HG03135 (cell line): ENCODE measurements around the gene CLASRP.
"Not testable (repeated sequence)": the region's sequence is repeated elsewhere in the genome, so short reads cannot be mapped to it uniquely, and the experiment has no call there.

Source experiments
- ATAC-seq: cut with Tn5 transposase; IDR thresholded peaks from one replicate; pipeline ENCODE4 v1.9.1; 2021; ENCODE audit warnings: mild to moderate bottlenecking, moderate library complexity; ENCODE audit not compliant: unreplicated experiment

Gene CLASRP

GRCh38 chr19:45101806-45102205, 63.0 kb downstream of the CLASRP start:
- no peak for ATAC-seq

DNA sequence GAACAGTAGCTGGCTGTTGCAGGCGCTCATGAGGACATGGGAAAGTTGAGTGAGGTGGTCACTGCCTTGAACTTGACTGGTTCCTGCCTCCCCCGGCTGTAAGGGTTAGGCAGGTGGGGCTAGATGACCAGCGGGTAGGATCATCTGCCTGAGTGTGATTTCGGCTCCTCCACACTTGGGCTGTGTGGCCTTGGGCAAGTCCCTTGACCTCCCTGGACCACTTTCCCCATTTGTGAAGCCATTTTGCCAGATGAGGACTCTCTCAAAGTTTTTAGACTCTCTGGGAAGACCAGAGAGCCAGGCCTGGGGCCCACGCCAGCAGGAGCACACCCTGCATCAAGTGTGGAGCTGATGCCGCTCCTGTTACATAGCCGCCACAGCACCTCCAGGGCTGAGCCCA, 63.6 kb downstream of the CLASRP start:
- ATAC-seq: no peak

DNA sequence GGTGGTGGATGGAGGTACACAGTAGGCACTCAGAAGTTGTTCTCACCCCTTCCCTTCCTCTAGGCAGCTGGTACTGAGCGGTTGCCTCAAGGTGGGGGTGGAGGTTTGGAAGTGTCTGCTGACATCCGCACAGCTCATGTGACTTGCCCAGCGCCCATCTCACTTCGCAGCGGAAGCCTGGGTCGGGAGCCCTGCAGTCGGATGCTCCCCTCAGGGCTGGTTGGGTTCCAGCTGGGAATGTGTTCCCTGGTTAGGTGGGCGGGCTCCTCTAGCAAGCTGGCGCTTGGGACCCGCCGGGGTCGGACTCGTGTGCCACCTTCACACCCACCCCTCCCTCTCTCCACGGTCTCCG, 64.3 kb downstream of the CLASRP start:
- no peak for ATAC-seq

DNA sequence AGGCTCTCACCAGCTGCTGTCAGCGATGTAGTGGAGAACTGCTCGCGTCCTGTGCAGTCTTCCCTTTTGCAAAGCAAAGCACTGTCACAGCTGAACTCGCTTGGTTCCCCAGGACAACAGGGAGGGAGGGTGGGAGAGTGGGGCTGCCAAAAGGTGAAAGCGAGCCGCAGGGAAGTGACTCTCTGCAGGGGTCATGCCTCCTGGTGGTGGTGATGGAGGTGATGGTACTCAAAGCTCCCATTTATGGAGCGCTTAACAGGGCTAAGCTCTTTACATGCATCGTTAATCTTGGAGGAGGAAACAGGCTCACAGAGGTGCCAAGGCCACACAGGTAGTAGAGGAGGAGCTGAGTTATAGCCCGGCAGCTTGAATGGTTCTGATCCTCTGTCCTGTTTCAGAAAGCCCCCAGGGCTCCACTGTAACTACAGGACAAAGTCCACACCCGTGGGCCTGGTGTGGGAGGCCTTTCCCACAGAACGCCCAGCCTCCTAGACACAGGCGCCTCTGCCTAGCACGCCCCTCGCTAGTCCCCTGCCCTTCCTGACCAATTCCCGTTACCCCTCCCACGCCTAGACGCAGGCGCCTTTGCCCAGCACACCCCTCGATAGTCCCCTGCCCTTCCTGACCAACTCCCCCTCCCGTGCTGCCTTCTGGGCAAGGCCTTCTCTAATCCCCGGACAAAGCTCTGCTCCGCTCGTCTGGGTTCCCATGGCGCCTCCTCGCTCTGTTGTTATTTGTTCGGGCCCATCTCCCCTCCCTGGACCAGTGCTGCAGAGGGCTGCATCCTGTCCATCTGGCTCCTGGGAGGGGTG, 64.9 kb downstream of the CLASRP start:
- ATAC-seq: no peak

GRCh38 chr19:45104658-45105349, 66.0 kb downstream of the CLASRP start:
- no peak for ATAC-seq

DNA sequence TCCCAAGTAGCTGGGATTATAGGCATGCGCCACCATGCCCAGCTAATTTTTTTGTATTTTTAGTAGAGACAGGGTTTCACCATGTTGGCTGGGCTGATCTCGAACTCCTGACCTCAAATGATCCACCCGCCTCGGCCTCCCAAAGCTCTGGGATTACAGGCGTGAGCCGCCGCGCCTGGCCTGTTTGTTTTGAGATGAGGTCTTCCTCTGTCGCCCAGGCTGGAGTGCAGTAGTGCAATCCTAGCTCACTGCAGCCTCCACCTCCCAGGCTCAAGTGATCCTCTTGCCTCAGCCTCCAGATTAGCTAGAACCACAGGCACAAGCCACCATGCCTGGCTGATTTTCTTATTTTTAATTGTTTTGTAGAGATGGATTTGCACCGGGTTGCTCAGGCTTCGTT, 67.5 kb downstream of the CLASRP start:
- ATAC-seq: not testable (repeated sequence)

DNA sequence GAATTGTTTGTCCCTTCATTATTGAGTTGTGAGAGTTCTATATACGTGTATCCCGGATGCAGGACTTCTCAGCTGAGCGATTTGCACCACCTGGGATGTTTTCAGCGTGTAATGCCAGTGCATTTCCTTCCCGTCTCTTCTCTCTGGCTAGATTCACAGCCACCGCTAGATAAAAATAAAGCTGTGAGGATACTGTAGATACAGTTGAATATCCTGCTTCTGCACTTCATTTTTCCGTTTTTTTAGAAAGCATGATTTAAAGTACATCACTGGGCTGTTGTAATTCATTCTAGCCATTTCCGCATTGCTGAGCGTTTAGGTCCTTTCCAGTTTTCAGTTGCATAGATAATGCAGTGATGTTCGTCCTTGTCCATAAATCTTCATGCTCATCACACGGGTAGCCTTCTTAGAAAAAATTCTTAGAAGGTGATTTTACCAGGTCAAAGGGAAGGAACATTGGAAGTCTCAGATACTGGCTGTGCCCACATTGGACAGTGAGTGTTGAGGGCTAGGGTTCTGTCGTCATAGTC, 68.8 kb downstream of the CLASRP start:
- no peak for ATAC-seq

- ATAC-seq: no peak
Measured at GRCh38 chr19:45110851-45111266, 72.0 kb downstream of the CLASRP start.

- ATAC-seq: no peak
Measured at GRCh38 chr19:45112111-45112827, 73.4 kb downstream of the CLASRP start.

DNA sequence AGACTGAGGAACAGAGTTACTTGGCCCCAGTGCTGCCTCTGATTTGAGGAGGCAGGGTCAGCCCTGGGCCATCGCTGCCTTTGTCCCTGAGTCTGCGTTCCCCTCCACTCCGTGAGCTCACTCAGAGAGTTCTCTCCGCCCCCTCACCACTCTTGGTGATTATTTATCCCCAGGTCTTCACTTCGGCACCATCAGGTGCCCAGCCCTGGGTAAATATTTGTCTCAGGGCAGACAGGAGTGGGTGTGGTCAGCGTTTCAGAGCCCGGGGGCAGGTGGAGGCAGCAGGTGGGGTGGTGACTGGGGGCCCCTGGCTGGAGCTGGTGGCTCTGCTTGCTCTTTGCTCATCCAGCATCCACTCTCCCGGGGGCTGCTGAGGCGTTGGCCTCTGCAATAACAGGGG, 74.8 kb downstream of the CLASRP start:
- no peak for ATAC-seq

GRCh38 chr19:45114116-45114515, 75.3 kb downstream of the CLASRP start:
- no peak for ATAC-seq

- ATAC-seq: no peak
Measured at GRCh38 chr19:45115809-45116615, 77.2 kb downstream of the CLASRP start.

GRCh38 chr19:45117167-45117594, 78.3 kb downstream of the CLASRP start:
- no peak for ATAC-seq

DNA sequence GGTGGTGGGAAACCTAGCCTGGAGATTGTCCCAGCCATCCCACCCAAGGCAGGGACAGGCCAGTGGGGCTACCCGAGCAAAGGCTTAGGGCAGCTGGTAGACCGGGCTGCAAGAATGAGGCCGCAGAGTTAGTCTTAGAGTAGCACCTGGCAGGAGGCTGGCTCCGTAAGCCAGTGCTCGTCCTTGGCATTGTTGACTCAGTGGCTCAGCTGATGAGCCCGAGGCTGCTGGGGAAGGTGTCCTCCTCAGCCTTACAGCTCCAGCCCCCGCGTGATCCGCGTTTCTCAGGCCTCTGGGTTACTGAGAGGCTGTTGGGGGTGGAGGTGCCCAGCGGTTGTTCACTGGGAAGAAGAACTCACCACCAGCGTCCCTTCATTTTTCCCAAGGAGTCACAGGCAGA, 78.8 kb downstream of the CLASRP start:
- no peak for ATAC-seq

- ATAC-seq: no peak
Measured at GRCh38 chr19:45118106-45118505, 79.3 kb downstream of the CLASRP start.

DNA sequence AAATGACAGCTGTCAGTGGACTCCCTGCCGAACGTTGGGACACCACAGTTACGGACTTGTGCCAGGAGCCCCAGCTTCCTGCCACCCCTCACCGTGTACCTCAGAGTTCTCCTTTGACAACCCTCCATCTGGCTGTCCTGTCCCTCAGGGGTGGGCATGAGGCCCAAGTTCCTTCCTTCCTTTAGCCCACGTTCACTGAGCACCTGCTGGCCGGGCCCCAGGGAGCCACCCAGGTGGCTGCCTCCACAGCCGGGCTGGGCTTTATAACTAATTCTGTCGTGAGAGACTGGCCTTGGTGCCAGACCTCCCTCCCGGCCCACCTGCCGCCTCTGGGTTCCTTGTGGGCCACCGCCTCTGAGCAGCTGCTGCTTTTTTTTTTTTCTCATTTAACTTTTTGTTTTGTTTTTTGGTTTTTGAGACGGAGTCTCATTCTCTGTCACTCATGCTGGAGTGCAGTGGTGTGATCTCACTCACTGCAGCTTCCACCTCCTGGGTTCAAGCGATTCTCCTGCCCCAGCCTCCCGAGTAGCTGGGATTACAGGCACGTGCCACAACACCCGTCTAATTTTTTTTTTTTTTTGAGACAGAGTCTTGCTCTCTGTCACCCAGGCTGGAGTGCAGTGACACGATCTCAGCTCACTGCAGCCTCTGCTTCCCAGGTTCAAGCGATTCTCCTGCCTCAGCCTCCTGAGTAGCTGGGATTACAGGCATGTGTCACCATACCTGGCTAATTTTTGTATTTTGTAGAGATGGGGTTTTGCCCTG, 79.9 kb downstream of the CLASRP start:
- not testable (repeated sequence) for ATAC-seq

DNA sequence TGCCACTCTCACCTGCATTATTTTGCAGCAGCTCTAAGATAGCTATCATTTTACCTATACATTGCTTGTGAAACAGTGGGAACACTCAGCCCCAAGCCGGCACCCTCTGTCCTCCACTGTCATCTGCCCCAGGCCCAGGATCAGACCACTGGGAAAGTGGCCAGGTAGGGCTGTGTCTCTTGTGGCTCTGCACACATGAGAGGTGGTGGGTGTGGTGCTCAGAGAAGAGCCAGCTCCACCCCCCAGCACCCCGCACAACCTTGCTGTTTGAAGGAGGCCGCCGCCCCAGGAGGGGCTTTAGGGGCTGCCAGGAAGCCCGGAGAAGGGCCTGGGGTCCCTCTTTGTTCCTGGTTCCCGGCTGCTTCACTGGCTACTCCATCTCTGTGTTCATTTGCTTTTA, 80.7 kb downstream of the CLASRP start:
- no peak for ATAC-seq
